Measurements from ENCODE around the gene COL6A3. TPM values are rescaled to one million over a fixed set of nuclear protein-coding genes. Genes with fewer than 3 reads are reported as not detected.

Gene COL6A3
- polyA plus RNA-seq, 1 donor (not counting 4 experiments of a cell fraction or from before 2014, with no cell fraction given): not detected

DNA sequence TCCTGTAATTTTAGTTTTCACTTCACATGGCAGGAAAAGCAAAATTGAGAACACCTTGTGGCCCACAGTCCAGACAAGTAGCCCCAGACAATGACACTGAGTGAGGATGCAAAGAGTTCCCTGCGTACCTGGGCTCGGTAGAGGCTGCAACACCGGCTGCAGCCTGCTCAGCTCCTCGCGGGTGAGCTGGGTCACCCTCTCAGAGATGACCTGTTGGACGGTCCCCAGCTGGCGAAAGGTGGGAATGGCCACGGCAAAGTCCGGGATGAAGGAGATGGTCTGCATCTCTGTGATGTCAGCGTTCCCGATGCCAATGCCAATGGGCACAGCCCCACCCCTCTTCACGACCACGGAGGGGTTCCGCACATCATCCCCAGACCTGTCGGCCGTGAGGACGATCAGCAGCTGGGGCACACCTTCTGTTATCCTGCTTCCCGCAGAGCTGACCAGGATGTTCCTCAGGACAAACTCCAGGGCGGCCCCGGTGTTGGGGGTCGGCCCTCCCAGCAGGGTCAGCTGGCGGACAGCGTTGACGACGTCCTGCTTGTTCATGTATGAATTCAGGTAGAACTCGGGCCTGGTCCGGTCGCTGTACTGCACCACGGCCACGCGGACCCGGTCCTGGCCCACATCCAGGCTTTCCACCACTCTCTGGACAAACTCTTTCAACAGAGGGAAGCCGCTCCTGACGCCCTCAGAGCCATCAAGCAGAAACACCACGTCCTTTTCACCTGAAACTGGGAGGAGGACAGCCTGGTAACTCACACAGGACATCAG, 39.5 kb downstream of the COL6A3 start:
- H3K36me3 ChIP-seq (ENCODE audit: control insufficient read depth in 2 of 2, extremely low read depth in 1 of 2, insufficient read depth in 2 of 2, low read length in 2 of 2): no peaks in the 10 kb centered on the region
- dilution Hi-C loops (cut with MboI; ENCODE audit: extremely low pct_ligation_motif_present, low sequenced_read_pairs): no loop called here

GRCh38 chr2:237371856-237372255, 42.1 kb downstream of the COL6A3 start:
- Histone ChIP-seq H3K9me3 (ENCODE audit: control insufficient read depth, low read depth, low read length) (no peaks in the 10 kb centered on the region), H3K9ac (ENCODE audit: control insufficient read depth, extremely low read depth, insufficient read depth, low read length) (no peak overlapping the region), H3K4me2 (ENCODE audit: control insufficient read depth, extremely low read depth, insufficient read depth, low read depth, low read length) (no peak overlapping the region), H3K27me3 (ENCODE audit: control insufficient read depth, extremely low read depth, insufficient read depth, low read length) (no peaks in the 10 kb centered on the region), H4K20me1 (ENCODE audit: control insufficient read depth, extremely low read depth, insufficient read depth, low read length) (no peaks in the 10 kb centered on the region), H2AFZ (ENCODE audit: control insufficient read depth, low read length) (no peak overlapping the region), H3K9me1 (ENCODE audit: control insufficient read depth, extremely low read depth, insufficient read depth, low read length) (no peaks in the 10 kb centered on the region), H3K4me3 (ENCODE audit: control insufficient read depth in 2 of 3, extremely low read depth in 1 of 3, insufficient read depth in 2 of 3, low read depth in 1 of 3, low read length in 3 of 3) (no peak overlapping the region), H3K79me2 (ENCODE audit: control insufficient read depth, insufficient read depth, low read length) (no peaks in the 10 kb centered on the region), H3K36me3 (ENCODE audit: control insufficient read depth in 2 of 2, extremely low read depth in 1 of 2, insufficient read depth in 2 of 2, low read length in 2 of 2) (no peaks in the 10 kb centered on the region), H3K27ac (ENCODE audit: control insufficient read depth, insufficient read depth, low read length) (no peak overlapping the region), H3K4me1 (ENCODE audit: control insufficient read depth, extremely low read depth, insufficient read depth, low read length) (no peaks in the 10 kb centered on the region)
- TF ChIP-seq EZH2 (IDR thresholded peaks at IDR 0.05; ENCODE audit: low read length): no peak
- TF ChIP-seq CTCF (optimal IDR thresholded peaks at IDR 0.05 in 1 of 3, IDR thresholded peaks at IDR 0.05 in 1 of 3, conservative IDR thresholded peaks at IDR 0.05 in 1 of 3; ENCODE audit: extremely low read depth in 1 of 3, insufficient read depth in 2 of 3, low read length in 3 of 3): no peak
- dilution Hi-C loops (cut with MboI; ENCODE audit: extremely low pct_ligation_motif_present, low sequenced_read_pairs): no loop called here
- FAIRE-seq: no peak
- DNase-seq (ENCODE audit: low read depth, low spot score): no peak

More for the DNA sequence above, 39.5 kb downstream of the COL6A3 start:
- Histone ChIP-seq H4K20me1 (ENCODE audit: control insufficient read depth, extremely low read depth, insufficient read depth, low read length) (no peaks in the 10 kb centered on the region), H3K9me1 (ENCODE audit: control insufficient read depth, extremely low read depth, insufficient read depth, low read length) (no peaks in the 10 kb centered on the region), H3K4me3 (ENCODE audit: control insufficient read depth in 2 of 3, extremely low read depth in 1 of 3, insufficient read depth in 2 of 3, low read depth in 1 of 3, low read length in 3 of 3) (no peak overlapping the region), H2AFZ (ENCODE audit: control insufficient read depth, low read length) (no peak overlapping the region), H3K79me2 (ENCODE audit: control insufficient read depth, insufficient read depth, low read length) (no peaks in the 10 kb centered on the region), H3K27me3 (ENCODE audit: control insufficient read depth, extremely low read depth, insufficient read depth, low read length) (no peaks in the 10 kb centered on the region), H3K4me1 (ENCODE audit: control insufficient read depth, extremely low read depth, insufficient read depth, low read length) (no peaks in the 10 kb centered on the region), H3K9me3 (ENCODE audit: control insufficient read depth, low read depth, low read length) (no peaks in the 10 kb centered on the region), H3K27ac (ENCODE audit: control insufficient read depth, insufficient read depth, low read length) (no peak overlapping the region), H3K9ac (ENCODE audit: control insufficient read depth, extremely low read depth, insufficient read depth, low read length) (no peak overlapping the region), H3K4me2 (ENCODE audit: control insufficient read depth, extremely low read depth, insufficient read depth, low read depth, low read length) (no peak overlapping the region)
- no peak for TF ChIP-seq CTCF (optimal IDR thresholded peaks at IDR 0.05 in 1 of 3, IDR thresholded peaks at IDR 0.05 in 1 of 3, conservative IDR thresholded peaks at IDR 0.05 in 1 of 3; ENCODE audit: extremely low read depth in 1 of 3, insufficient read depth in 2 of 3, low read length in 3 of 3)
- no peak for TF ChIP-seq EZH2 (IDR thresholded peaks at IDR 0.05; ENCODE audit: low read length)
- FAIRE-seq (no peak), DNase-seq (ENCODE audit: low read depth, low spot score) (no peak)
